ENCODE measurements around the gene EIF4G3.

Gene EIF4G3

DNA sequence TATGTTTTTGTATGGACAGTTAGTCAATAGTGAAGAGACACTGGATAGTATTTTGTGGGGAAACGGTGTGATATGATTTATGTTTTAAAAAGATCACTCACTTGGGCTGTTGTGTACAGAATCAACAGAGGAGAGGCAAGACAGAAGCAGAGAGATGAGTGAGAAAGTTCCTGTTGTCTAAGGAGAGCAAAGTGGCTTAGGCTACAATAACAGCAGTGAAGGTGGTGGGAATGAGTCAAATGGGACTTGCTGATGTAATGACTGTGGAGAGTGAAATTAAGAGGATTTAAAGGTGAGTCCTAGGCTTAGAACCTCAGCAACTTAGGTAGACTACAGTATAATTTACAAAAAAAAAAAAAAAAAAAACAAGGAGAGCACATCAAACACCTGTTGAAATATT lies 220.4 kb downstream of the EIF4G3 start:
- TF ChIP-seq TAF1 (IDR thresholded peaks at IDR 0.05; ENCODE audit: borderline replicate concordance, insufficient read depth, low read length) (no peak), POLR2AphosphoS5 (IDR thresholded peaks at IDR 0.05; ENCODE audit: low read depth, low read length) (no peak), SIN3A (IDR thresholded peaks at IDR 0.05; ENCODE audit: borderline replicate concordance, insufficient read depth, low read length) (no peak), FOXP2 (optimal IDR thresholded peaks at IDR 0.05; ENCODE audit: borderline replicate concordance, extremely low read depth, extremely low read length, insufficient read depth) (no peak)
- TF ChIP-seq, protein P1, sequence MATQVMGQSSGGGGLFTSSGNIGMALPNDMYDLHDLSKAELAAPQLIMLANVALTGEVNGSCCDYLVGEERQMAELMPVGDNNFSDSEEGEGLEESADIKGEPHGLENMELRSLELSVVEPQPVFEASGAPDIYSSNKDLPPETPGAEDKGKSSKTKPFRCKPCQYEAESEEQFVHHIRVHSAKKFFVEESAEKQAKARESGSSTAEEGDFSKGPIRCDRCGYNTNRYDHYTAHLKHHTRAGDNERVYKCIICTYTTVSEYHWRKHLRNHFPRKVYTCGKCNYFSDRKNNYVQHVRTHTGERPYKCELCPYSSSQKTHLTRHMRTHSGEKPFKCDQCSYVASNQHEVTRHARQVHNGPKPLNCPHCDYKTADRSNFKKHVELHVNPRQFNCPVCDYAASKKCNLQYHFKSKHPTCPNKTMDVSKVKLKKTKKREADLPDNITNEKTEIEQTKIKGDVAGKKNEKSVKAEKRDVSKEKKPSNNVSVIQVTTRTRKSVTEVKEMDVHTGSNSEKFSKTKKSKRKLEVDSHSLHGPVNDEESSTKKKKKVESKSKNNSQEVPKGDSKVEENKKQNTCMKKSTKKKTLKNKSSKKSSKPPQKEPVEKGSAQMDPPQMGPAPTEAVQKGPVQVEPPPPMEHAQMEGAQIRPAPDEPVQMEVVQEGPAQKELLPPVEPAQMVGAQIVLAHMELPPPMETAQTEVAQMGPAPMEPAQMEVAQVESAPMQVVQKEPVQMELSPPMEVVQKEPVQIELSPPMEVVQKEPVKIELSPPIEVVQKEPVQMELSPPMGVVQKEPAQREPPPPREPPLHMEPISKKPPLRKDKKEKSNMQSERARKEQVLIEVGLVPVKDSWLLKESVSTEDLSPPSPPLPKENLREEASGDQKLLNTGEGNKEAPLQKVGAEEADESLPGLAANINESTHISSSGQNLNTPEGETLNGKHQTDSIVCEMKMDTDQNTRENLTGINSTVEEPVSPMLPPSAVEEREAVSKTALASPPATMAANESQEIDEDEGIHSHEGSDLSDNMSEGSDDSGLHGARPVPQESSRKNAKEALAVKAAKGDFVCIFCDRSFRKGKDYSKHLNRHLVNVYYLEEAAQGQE (IDR thresholded peaks at IDR 0.05; ENCODE audit: insufficient read depth in 1 of 2, low read depth in 2 of 2, low read length in 2 of 2) = no peak

GRCh38 chr1:20950679-20951078 lies 226.0 kb downstream of the EIF4G3 start:
- no peak for TF ChIP-seq SIN3A (IDR thresholded peaks at IDR 0.05; ENCODE audit: borderline replicate concordance, insufficient read depth, low read length)
- TF ChIP-seq TAF1 (IDR thresholded peaks at IDR 0.05; ENCODE audit: borderline replicate concordance, insufficient read depth, low read length) = no peak
- no peak for TF ChIP-seq FOXP2 (optimal IDR thresholded peaks at IDR 0.05; ENCODE audit: borderline replicate concordance, extremely low read depth, extremely low read length, insufficient read depth)
- TF ChIP-seq, protein P1 (IDR thresholded peaks at IDR 0.05; ENCODE audit: insufficient read depth in 1 of 2, low read depth in 2 of 2, low read length in 2 of 2) = no peak
- TF ChIP-seq POLR2AphosphoS5 (IDR thresholded peaks at IDR 0.05; ENCODE audit: low read depth, low read length) = no peak

GRCh38 chr1:20949871-20950590 lies 226.7 kb downstream of the EIF4G3 start:
- TF ChIP-seq, protein P1 (IDR thresholded peaks at IDR 0.05; ENCODE audit: insufficient read depth in 1 of 2, low read depth in 2 of 2, low read length in 2 of 2) = no peak
- TF ChIP-seq POLR2AphosphoS5 (IDR thresholded peaks at IDR 0.05; ENCODE audit: low read depth, low read length) = no peak
- TF ChIP-seq TAF1 (IDR thresholded peaks at IDR 0.05; ENCODE audit: borderline replicate concordance, insufficient read depth, low read length) = no peak
- no peak for TF ChIP-seq SIN3A (IDR thresholded peaks at IDR 0.05; ENCODE audit: borderline replicate concordance, insufficient read depth, low read length)
- TF ChIP-seq FOXP2 (optimal IDR thresholded peaks at IDR 0.05; ENCODE audit: borderline replicate concordance, extremely low read depth, extremely low read length, insufficient read depth) = no peak

DNA sequence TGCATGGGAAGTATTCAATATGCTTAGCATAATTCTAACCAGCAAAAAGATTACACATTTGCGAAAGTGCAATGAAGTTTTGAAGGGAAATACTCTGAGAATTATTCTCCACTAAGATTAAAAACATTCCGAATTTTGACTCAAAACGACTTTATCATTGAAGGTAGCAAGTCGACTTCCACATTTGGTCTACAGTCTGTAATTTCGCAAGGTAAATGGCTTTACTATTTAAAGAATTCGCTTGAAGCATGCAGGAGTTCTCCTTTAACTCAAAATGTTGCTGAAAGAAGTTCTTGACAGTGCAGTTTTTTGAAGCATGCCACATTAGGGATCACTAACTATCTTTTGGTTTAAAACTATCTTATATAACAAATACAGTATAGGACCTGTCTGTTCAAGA lies 228.6 kb downstream of the EIF4G3 start:
- TF ChIP-seq, protein P1 (IDR thresholded peaks at IDR 0.05; ENCODE audit: insufficient read depth in 1 of 2, low read depth in 2 of 2, low read length in 2 of 2) = no peak
- TF ChIP-seq TAF1 (IDR thresholded peaks at IDR 0.05; ENCODE audit: borderline replicate concordance, insufficient read depth, low read length) (no peak), POLR2AphosphoS5 (IDR thresholded peaks at IDR 0.05; ENCODE audit: low read depth, low read length) (no peak), FOXP2 (optimal IDR thresholded peaks at IDR 0.05; ENCODE audit: borderline replicate concordance, extremely low read depth, extremely low read length, insufficient read depth) (no peak), SIN3A (IDR thresholded peaks at IDR 0.05; ENCODE audit: borderline replicate concordance, insufficient read depth, low read length) (no peak)
